Activated CD8-positive, alpha-beta T cell treated with anti-CD3 and anti-CD28 coated beads for 36 hours (primary cell): Measurements from ENCODE around the gene LRRC55. TPM values are rescaled to one million over a fixed set of nuclear protein-coding genes. Genes with fewer than 3 reads are reported as not detected.

Experiments
- ATAC-seq: fragments of 200-7000 bp; cut with Tn5 transposase; one replicate; pipeline ENCODE4 v1.10.0; 2021; ENCODE audit warnings: mild to moderate bottlenecking, moderate library complexity
- CTCF ChIA-PET: fragments of 350-600 bp; sonication (Branson Sonifier 250); formaldehyde crosslinking; loops from one replicate; lab custom pipeline; 2021; ENCODE audit warnings: antibody characterized with exemption; lab: Charles Lee
- POLR2A ChIA-PET: fragments of 350-600 bp; sonication (Branson Sonifier 250); formaldehyde crosslinking; loops from one replicate; lab custom pipeline; 2021; ENCODE audit warnings: antibody characterized with exemption; lab: Charles Lee
- DNase-seq: peaks from one replicate; pipeline ENCODE4 v3.0.0-alpha.2; 2020
- H3K27ac Mint-ChIP-seq: one replicate; pipeline ENCODE4 v1.8.0; 2021; ENCODE audit warnings: mild to moderate bottlenecking, mixed read lengths
- H3K27me3 Mint-ChIP-seq: one replicate; pipeline ENCODE4 v1.8.0; 2021; ENCODE audit warnings: mixed read lengths
- H3K36me3 Mint-ChIP-seq: one replicate; pipeline ENCODE4 v1.8.0; 2021; ENCODE audit warnings: low read depth, mixed read lengths
- H3K4me1 Mint-ChIP-seq: one replicate; pipeline ENCODE4 v1.8.0; 2021; ENCODE audit warnings: low read depth, mixed read lengths
- H3K4me3 Mint-ChIP-seq: one replicate; pipeline ENCODE4 v1.8.0; 2021; ENCODE audit warnings: mild to moderate bottlenecking, moderate library complexity, mixed read lengths
- H3K9me3 Mint-ChIP-seq: one replicate; pipeline ENCODE4 v1.8.0; 2021; ENCODE audit warnings: mixed read lengths
- CTCF ChIP-seq: fragments of 200-600 bp; IDR thresholded peaks from one replicate; pipeline ENCODE4 v1.8.0; 2022; ENCODE audit warnings: antibody characterized with exemption, mild to moderate bottlenecking
- intact Hi-C: fragments of 100-400 bp; cut with micrococcal nuclease; formaldehyde crosslinking; loops from one replicate; pipeline ENCODE4 v1.10.0; 2022
- total RNA-seq, 2 experiments: library from RNA; stranded (reverse); gene quantifications; one replicate each; pipeline ENCODE4 v1.2.3, GENCODE V29; 2021

LRRC55 gene
- total RNA-seq, 2 experiments from 2014 or later, result not detected

- intact Hi-C loops, result no loop called here
- Mint-ChIP-seq H3K27ac (no peak overlapping the region), H3K4me1 (no peaks in the 10 kb centered on the region), H3K27me3 (peaks cover 26% of the 10 kb centered on the region), H3K4me3 (no peak overlapping the region), H3K36me3 (no peaks in the 10 kb centered on the region), H3K9me3 (no peaks in the 10 kb centered on the region)
- DNase-seq (no peak), ATAC-seq (no peak)
- TF ChIP-seq CTCF, result no peak
- ChIA-PET CTCF (no interaction called here), POLR2A (no interaction called here)
Observed at GRCh38 chr11:57155400-57155799, 26.4 kb upstream of the LRRC55 start.

- CTCF ChIA-PET, result no interaction called here
- POLR2A ChIA-PET, result no interaction called here
- H3K9me3 Mint-ChIP-seq, result no peaks in the 10 kb centered on the region
- no peaks in the 10 kb centered on the region for H3K36me3 Mint-ChIP-seq
- no peak overlapping the region for H3K4me3 Mint-ChIP-seq
- TF ChIP-seq CTCF, result no peak
- no peak overlapping the region for H3K27ac Mint-ChIP-seq
- H3K27me3 Mint-ChIP-seq, result peaks cover 27% of the 10 kb centered on the region
- no peak for ATAC-seq
- H3K4me1 Mint-ChIP-seq, result no peaks in the 10 kb centered on the region
- DNase-seq, result no peak
- intact Hi-C loops, result no loop called here
Observed at GRCh38 chr11:57155838-57156607, 25.7 kb upstream of the LRRC55 start.

DNA sequence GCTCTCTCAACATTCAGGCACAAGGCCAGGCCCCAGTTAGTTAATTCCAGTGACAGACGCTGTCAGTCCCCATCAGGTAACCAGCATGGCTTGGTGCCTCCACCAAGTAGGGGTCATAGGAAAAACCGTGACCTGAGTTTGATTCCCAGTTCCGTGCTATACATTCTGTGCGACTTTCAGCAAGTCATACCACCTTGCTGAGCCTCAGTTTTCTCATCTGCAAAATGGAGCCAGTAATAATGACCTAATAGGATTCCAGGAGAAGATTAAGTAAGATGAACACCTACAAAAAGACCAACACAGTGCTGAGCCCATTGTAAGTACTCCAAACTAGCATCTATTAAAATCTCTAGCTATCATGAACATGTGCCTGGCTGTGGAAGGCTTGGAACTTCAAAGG, 24.8 kb upstream of the LRRC55 start:
- intact Hi-C loops, result no loop called here
- ChIA-PET POLR2A (no interaction called here), CTCF (no interaction called here)
- Mint-ChIP-seq H3K4me1 (no peaks in the 10 kb centered on the region), H3K27ac (no peak overlapping the region), H3K36me3 (no peaks in the 10 kb centered on the region), H3K4me3 (no peak overlapping the region), H3K9me3 (no peaks in the 10 kb centered on the region), H3K27me3 (peaks cover 33% of the 10 kb centered on the region)
- TF ChIP-seq CTCF, result no peak
- no peak for DNase-seq
- ATAC-seq, result no peak

- intact Hi-C loops, result no loop called here
- POLR2A ChIA-PET, result no interaction called here
- H3K27ac Mint-ChIP-seq, result no peak overlapping the region
- H3K36me3 Mint-ChIP-seq, result no peaks in the 10 kb centered on the region
- DNase-seq (no peak), ATAC-seq (no peak)
- no peaks in the 10 kb centered on the region for H3K4me1 Mint-ChIP-seq
- peaks cover 36% of the 10 kb centered on the region for H3K27me3 Mint-ChIP-seq
- H3K9me3 Mint-ChIP-seq, result no peaks in the 10 kb centered on the region
- no peak overlapping the region for H3K4me3 Mint-ChIP-seq
- no peak for TF ChIP-seq CTCF
- CTCF ChIA-PET, result no interaction called here
Observed at GRCh38 chr11:57157624-57158023, 24.1 kb upstream of the LRRC55 start.

DNA sequence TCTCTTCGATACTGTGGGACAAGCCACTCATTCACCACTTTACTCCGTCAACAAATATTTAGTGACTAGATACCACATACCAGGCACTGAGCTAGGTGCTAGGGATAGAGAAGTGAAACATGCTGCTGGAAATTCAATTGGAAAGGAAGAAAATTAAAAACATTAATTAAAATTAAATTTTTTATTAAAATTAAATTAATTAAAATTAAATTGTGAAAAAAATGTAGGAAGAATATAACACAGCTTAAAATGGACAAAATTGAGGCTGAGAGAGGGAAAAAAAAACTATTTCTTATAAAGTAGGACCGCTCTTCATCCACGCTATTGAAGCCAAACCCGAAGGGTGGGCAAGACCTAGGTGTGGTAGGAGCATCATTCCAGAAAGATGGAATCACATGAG, 23.6 kb upstream of the LRRC55 start:
- Mint-ChIP-seq H3K27ac (no peak overlapping the region), H3K4me3 (no peak overlapping the region), H3K36me3 (no peaks in the 10 kb centered on the region), H3K4me1 (no peaks in the 10 kb centered on the region), H3K9me3 (no peaks in the 10 kb centered on the region), H3K27me3 (peaks cover 37% of the 10 kb centered on the region)
- intact Hi-C loops, result no loop called here
- ATAC-seq, result no peak
- TF ChIP-seq CTCF, result no peak
- CTCF ChIA-PET, result no interaction called here
- POLR2A ChIA-PET, result no interaction called here
- no peak for DNase-seq
